Inferior parietal cortex (tissue), 1 donor: ENCODE data around the gene PIP5K1B.

Experiments used
- DNase-seq: peaks from one replicate; pipeline ENCODE4 v3.0.0-alpha.2; 2016; ENCODE audit errors: extremely low spot score

Gene PIP5K1B

GRCh38 chr9:68771376-68771775 is 66.3 kb downstream of the PIP5K1B start:
- no peak for DNase-seq

DNA sequence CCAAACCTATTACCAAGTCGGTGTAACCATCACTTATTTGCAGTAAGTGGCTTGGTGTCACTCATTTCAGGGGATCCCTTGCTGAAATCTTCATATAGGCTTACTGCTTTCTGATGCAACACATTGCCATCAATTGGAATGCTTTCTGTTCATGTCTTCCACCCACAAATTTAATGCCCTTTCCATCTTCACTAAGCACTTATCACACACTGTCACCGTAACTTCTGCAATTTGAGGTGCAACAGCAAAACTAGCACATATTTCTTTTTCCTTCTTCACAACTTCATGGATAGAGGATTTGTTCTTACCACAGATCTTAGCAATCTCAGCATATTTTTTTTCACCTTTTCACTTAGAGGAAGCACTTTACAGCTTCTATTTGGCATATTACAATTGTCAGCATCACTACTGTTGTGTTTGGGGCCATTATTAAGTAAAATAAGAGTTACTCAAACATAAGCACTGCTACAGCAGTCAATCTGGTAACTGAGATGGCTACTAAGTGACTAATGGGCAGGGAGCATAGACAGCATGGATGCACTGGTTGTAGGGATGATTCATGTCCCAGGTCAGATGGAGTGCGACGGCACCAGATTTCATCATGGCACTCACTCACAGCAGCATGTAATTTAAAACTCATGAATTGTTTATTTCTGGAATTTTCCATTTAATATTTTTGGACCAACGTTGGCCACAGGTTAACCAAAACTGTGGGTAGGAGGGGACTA is 70.1 kb downstream of the PIP5K1B start:
- DNase-seq: no peak

GRCh38 chr9:68777070-68777763 is 72.2 kb downstream of the PIP5K1B start:
- DNase-seq: no peak

- no peak for DNase-seq
These were observed 73.6 kb downstream of the PIP5K1B start for GRCh38 chr9:68778635-68779034.

DNA sequence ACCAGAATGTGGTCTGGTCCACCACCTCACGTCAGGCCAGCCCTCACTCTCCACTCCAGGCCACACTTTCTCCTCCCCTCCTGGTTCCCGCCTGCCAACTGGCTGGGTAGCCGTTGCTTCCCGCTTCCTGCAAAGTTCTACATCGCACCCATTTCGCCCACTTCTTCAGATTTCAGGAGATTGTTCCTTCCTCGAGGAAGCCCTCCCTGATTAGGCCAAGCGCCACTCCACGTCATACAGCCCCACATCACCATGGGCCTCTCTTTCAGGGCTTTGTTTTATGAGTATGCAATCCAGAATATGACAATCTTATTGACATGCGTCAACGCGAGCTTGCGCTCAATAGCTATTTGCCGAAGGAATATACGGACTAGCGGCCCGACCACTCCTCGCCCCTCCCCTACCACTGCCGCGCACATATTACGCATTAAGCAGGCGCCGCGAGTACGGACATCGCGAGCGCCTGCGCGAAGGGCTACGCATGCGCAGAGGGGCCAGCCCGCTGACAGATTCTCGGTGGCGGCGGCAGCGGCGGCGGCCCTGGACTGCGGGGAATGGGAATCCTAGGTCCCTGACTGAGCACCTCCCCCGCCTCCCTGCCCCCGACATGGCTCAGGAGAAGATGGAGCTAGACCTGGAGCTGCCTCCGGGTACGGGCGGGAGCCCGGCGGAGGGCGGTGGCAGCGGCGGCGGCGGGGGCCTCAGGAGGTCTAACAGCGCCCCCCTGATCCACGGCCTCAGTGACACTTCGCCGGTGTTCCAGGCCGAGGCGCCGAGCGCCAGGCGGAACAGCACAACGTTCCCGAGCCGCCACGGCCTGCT is 74.7 kb downstream of the PIP5K1B start:
- peak; percentile 95 for DNase-seq

- no peak for DNase-seq
These were observed 75.3 kb downstream of the PIP5K1B start for GRCh38 chr9:68780380-68780712.

DNA sequence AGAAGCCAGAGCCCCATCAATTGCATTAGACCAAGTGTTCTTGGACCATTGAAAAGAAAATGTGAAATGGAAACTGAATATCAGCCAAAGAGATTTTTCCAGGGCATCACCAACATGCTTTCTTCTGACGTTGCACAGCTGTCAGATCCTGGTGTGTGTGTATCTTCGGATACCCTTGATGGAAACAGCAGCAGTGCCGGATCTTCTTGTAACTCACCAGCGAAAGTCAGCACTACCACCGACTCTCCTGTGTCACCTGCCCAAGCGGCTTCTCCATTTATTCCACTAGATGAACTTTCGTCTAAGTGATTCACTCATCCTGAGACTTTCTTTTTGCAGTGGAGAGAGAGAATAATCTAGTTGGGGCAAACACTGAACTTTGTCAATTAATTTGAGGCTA is 75.7 kb downstream of the PIP5K1B start:
- DNase-seq: no peak

DNA sequence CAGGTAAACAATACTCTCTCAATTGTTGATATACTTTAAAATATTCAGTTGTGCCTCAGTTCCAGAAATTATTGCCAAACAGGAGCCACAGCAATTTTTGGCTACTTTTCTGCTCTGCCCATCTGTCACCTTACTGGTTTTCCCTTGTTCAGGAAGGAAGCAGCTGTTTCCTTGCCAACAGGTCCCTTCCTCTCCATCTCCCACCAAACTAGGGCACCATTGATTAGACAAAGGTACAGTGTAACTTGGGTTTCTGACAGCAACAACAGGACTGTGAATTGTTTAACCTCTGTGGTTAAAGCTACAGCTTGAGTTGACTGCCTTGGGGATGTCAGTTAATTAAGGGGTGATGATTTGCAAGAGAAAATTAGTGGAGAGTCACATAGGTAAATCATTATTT is 76.9 kb downstream of the PIP5K1B start:
- no peak for DNase-seq

- no peak for DNase-seq
These were observed 77.5 kb downstream of the PIP5K1B start for GRCh38 chr9:68782546-68782945.

DNA sequence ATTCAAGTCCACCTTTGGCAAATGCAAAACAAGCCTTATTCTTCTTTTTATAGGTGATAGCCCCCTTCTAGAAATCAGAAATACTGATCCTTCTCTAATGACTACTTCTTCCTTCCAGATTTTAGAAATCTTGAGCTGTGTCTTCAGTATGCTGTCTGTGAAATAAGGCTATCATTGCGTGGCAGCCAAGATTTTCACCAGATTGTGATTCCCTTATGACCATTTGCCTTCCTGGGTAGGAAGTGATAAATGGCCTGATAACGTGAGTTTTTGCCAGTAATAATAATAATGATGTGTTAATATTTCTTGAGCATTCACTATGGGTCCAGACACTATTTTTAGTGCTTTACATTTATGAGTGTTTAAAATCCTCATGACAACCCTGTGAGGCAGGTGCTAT is 80.9 kb downstream of the PIP5K1B start:
- DNase-seq: no peak

DNA sequence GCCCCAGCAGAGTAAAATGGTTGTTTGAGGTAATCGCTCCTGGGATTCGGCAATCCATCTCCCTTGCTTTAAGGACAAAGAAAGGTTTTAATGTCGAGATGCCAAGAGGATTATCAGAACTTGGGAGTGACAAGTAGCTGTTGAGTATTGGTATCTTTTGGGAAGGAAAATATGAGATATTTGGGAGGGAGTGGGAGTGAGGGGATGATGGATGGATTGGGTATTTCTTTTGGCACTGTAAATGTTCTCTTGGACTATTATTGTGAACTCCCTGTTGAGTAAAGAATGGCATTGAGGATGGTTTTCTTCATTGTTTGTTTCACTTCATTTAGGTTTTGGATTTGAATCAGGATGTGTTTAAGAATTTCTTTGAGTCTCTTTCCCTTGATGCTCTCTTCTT is 86.1 kb downstream of the PIP5K1B start:
- DNase-seq: no peak

GRCh38 chr9:68793605-68794343 is 88.7 kb downstream of the PIP5K1B start:
- no peak for DNase-seq

DNA sequence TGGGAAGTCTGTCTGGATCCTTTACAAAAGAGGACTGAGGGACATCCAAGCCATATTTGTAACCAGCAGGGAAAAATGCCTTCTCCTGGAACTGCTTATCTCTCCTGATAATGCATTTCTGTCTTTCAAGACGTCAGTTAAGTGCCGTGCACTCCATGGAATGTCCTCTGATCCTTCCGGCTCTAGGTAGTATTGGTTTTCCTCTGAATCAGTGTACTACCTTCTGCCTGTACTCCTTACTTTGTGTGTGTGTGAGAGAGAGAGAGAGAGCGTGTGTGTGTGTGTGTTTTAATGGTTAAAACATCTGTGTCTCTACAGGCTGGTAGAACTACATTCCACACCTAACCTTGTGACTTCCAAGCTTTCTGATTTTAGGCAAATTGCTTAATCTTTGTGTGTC is 89.9 kb downstream of the PIP5K1B start:
- DNase-seq: no peak

GRCh38 chr9:68795411-68795810 is 90.4 kb downstream of the PIP5K1B start:
- no peak for DNase-seq

DNA sequence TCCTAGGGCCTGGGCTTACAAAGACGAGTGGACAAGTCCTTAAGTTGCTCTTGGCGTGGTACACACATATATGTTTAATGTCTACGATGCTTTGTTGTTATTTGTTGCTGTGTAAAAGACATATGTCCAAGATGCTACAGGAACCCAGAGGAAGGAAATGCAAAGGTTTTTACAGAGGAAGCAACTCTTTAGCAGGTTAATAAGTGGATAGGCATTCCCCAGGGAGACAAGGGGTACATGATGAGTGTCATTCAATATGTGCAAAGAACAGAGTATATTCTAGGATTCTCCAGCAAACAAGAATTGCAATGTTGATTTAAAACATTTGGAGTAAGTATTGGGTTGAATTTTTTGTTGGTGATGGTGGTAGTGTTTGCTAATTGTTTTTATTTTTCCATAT is 92.1 kb downstream of the PIP5K1B start:
- DNase-seq: no peak

- DNase-seq: no peak
These were observed 93.4 kb downstream of the PIP5K1B start for GRCh38 chr9:68798423-68798822.

DNA sequence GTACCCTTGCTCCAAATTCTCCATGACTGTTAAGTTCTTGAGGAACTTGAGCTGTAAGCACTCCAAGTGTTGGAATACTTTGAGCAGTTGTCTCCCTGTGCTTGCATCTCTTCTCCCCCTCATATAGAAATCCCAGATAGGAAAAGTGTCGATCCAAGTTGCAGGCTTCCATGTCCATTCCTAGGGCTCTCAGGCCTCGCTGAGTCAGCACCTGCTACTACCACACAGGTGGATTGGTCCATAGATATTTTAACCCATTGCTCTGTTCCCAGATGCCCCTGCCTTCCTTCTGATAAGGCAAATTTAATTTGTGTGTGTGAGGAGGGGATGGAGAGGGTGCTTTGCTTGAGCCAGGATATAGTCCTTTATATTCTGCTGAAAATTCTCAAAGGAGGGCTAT is 95.8 kb downstream of the PIP5K1B start:
- DNase-seq: no peak

DNA sequence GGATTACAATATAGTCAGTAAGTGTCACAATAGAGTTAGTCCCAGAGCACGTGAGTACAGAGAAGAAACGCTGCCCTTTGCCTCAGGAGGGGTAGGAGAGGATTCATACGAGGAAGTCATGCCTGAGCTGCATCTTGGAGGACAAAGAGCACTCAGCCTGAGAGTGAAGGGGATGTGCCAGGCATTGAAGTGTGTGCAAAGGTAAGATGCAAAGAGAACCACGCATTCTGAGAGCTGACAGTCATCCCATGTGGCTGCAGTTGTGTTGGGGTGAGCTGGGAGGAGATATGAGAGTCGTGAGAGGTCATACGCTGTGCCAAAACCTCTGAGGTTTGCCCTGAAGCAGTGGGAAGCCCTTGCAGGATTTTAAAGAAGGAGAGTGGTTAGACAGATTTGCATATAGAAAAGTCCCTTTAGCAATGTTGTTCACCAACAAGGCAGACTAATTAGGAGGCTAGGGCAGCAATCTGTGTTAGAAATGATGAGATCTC is 97.5 kb downstream of the PIP5K1B start:
- no peak for DNase-seq

- no peak for DNase-seq
These were observed 100.2 kb downstream of the PIP5K1B start for GRCh38 chr9:68804911-68805889.

- no peak for DNase-seq
These were observed 101.0 kb downstream of the PIP5K1B start for GRCh38 chr9:68805890-68806517.
